Gastrocnemius medialis (tissue), 4 donors: ENCODE data around the gene ACP5.
"Not testable (repeated sequence)": the region's sequence is repeated elsewhere in the genome, so short reads cannot be mapped to it uniquely, and the experiment has no call there.

Experiments
- POLR2A ChIP-seq, 2 donors: fragments of 450-650 bp; IDR thresholded peaks; one replicate each; pipeline ENCODE4 v1.6.1; 2017; ENCODE audit warnings: antibody characterized with exemption in 2 of 2, mild to moderate bottlenecking in 2 of 2, moderate library complexity in 2 of 2
- TF ChIP-seq, protein P1 (sequence below), 5 experiments: fragments of 450-650 bp in 3 of 5; fragments of 200-600 bp in 2 of 5; sonication (generic) in 2 of 5; IDR thresholded peaks in 4 of 5; conservative IDR thresholded peaks in 1 of 5; 1 replicate in 4 of 5; 2 replicates in 1 of 5; pipeline ENCODE4 v1.5.1; 2016 to 2019; ENCODE audit warnings: antibody characterized with exemption in 5 of 5, mild to moderate bottlenecking in 3 of 5, moderate library complexity in 3 of 5

DNA sequence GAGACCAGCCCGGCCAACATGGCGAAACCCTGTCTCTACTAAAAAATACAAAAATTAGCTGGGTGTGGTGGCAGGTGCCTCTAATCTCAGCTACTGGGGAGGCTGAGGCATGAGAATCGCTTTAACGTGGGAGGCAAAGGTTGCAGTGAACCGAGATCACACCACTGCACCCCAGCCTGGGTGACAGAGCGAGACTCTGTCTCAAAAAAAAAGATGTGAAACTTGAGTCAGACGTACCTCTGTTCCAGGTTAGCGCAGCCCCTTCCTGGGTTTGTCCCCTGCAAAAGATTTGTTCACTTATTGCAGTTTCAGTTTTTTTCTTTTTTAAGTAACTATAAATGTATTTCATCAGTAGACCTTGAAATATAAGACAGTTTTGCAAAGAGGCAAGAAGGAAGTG is 22.3 kb upstream of the ACP5 start:
- TF ChIP-seq, protein P1, sequence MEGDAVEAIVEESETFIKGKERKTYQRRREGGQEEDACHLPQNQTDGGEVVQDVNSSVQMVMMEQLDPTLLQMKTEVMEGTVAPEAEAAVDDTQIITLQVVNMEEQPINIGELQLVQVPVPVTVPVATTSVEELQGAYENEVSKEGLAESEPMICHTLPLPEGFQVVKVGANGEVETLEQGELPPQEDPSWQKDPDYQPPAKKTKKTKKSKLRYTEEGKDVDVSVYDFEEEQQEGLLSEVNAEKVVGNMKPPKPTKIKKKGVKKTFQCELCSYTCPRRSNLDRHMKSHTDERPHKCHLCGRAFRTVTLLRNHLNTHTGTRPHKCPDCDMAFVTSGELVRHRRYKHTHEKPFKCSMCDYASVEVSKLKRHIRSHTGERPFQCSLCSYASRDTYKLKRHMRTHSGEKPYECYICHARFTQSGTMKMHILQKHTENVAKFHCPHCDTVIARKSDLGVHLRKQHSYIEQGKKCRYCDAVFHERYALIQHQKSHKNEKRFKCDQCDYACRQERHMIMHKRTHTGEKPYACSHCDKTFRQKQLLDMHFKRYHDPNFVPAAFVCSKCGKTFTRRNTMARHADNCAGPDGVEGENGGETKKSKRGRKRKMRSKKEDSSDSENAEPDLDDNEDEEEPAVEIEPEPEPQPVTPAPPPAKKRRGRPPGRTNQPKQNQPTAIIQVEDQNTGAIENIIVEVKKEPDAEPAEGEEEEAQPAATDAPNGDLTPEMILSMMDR (IDR thresholded peaks at IDR 0.05 in 4 of 5, conservative IDR thresholded peaks at IDR 0.05 in 1 of 5): not testable (repeated sequence)
- TF ChIP-seq POLR2A (IDR thresholded peaks at IDR 0.05): not testable (repeated sequence)
